GDM1 (cell line): ENCODE data around the gene MAGI1.

ENCODE experiments used
- DNase-seq: peaks from one replicate; lab custom pipeline; 2025; lab: John Stamatoyannopoulos, UW

The MAGI1 gene

GRCh38 chr3:65944252-65944651 is 94.5 kb downstream of the MAGI1 start:
- DNase-seq = no peak

GRCh38 chr3:65939801-65940246 is 98.9 kb downstream of the MAGI1 start:
- no peak for DNase-seq

GRCh38 chr3:65939184-65939583 is 99.5 kb downstream of the MAGI1 start:
- no peak for DNase-seq

GRCh38 chr3:65938676-65939075 is 100.0 kb downstream of the MAGI1 start:
- no peak for DNase-seq

GRCh38 chr3:65938147-65938546 is 100.6 kb downstream of the MAGI1 start:
- DNase-seq = no peak

- peak; percentile 6 for DNase-seq
Measured at GRCh38 chr3:65936908-65937638, 101.6 kb downstream of the MAGI1 start.

- no peak for DNase-seq
Measured at GRCh38 chr3:65935724-65936123, 103.0 kb downstream of the MAGI1 start.

GRCh38 chr3:65930648-65931047 is 108.1 kb downstream of the MAGI1 start:
- DNase-seq = no peak

GRCh38 chr3:65928110-65928509 is 110.6 kb downstream of the MAGI1 start:
- no peak for DNase-seq

GRCh38 chr3:65927576-65927975 is 111.1 kb downstream of the MAGI1 start:
- no peak for DNase-seq

- DNase-seq = no peak
Measured at GRCh38 chr3:65925254-65925954, 113.3 kb downstream of the MAGI1 start.

- no peak for DNase-seq
Measured at GRCh38 chr3:65924762-65925161, 114.0 kb downstream of the MAGI1 start.

- no peak for DNase-seq
Measured at GRCh38 chr3:65922441-65922840, 116.3 kb downstream of the MAGI1 start.

GRCh38 chr3:65919826-65920225 is 118.9 kb downstream of the MAGI1 start:
- DNase-seq = no peak

GRCh38 chr3:65915477-65915876 is 123.2 kb downstream of the MAGI1 start:
- no peak for DNase-seq

- DNase-seq = no peak
Measured at GRCh38 chr3:65914740-65915367, 123.9 kb downstream of the MAGI1 start.

- no peak for DNase-seq
Measured at GRCh38 chr3:65914032-65914739, 124.5 kb downstream of the MAGI1 start.

- DNase-seq = no peak
Measured at GRCh38 chr3:65912647-65913046, 126.1 kb downstream of the MAGI1 start.

- DNase-seq = no peak
Measured at GRCh38 chr3:65908588-65908987, 130.1 kb downstream of the MAGI1 start.

- DNase-seq = no peak
Measured at GRCh38 chr3:65907232-65908130, 131.2 kb downstream of the MAGI1 start.

- no peak for DNase-seq
Measured at GRCh38 chr3:65905771-65906170, 132.9 kb downstream of the MAGI1 start.
